Adipocyte (in vitro differentiated cells): ENCODE results near the gene TMCC2.

Experiments
- DNase-seq: peaks from one replicate; pipeline ENCODE4 v3.0.0-alpha.2; 2015; ENCODE audit warnings: low read depth
- H3K27me3 ChIP-seq: replicated peaks from 2 replicates; pipeline ENCODE4 v1.7.0; 2013; ENCODE audit warnings: mild to moderate bottlenecking, low read length, moderate library complexity; ENCODE audit not compliant: control insufficient read depth, insufficient read depth
- H3K36me3 ChIP-seq: 2 replicates; pipeline ENCODE4 v1.7.0; 2013; ENCODE audit warnings: low read length, mild to moderate bottlenecking, moderate library complexity; ENCODE audit not compliant: control insufficient read depth, insufficient read depth, severe bottlenecking
- H3K4me1 ChIP-seq: 2 replicates; pipeline ENCODE4 v1.7.0; 2013; ENCODE audit warnings: mild to moderate bottlenecking, low read length, moderate library complexity; ENCODE audit not compliant: control insufficient read depth, insufficient read depth
- H3K4me3 ChIP-seq: 2 replicates; pipeline ENCODE4 v1.7.0; 2013; ENCODE audit warnings: mild to moderate bottlenecking, low read length, moderate library complexity
- H3K9ac ChIP-seq: 2 replicates; pipeline ENCODE4 v1.7.0; 2013; ENCODE audit warnings: mild to moderate bottlenecking, low read length, moderate library complexity
- H3K9me3 ChIP-seq: 2 replicates; pipeline ENCODE4 v1.7.0; 2013; ENCODE audit warnings: mild to moderate bottlenecking, low read length, moderate library complexity; ENCODE audit not compliant: control insufficient read depth

Gene TMCC2

DNA sequence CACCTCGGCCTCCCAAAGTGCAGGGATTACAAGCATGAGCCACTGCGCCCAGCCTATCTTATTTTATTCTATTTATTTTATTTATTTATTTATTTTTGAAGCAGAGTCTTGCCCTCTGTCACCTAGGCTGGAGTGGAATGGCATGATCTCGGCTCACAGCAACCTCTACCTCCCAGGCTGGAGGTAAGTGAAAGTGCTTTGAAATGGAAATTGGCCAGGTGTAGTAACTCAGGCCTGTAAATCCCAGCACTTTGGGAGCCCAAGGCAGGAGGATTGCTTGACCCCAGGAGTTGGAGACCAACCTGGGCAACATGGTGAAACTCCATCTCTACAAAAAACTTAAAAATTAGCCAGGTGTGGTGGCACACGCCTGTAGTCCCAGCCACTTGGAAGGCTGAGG, 11.2 kb upstream of the TMCC2 start:
- Histone ChIP-seq H3K27me3 (no peaks in the 10 kb centered on the region), H3K9ac (no peak overlapping the region), H3K36me3 (no peaks in the 10 kb centered on the region), H3K4me3 (no peak overlapping the region), H3K9me3 (no peaks in the 10 kb centered on the region), H3K4me1 (no peaks in the 10 kb centered on the region)
- no peak for DNase-seq

DNA sequence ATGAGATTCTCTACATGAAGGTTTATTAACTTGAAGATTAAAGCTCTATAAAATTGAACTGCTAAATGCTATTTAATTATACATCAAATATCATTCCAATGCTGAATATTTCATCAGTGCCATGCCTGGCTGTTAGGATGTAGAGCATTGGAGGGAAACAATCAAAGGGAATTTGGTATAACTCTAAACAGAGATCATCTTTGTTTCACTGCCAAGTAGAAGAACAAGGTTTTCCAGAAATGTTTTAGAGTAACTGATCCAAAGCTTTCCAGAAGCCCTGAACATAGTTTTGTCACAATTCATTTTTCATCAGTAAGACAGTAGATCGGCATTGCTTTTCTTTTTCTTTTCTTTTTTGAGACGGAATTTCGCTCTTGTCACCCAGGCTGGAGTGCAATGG, 10.3 kb upstream of the TMCC2 start:
- H3K9ac ChIP-seq = no peak overlapping the region
- DNase-seq = no peak
- H3K9me3 ChIP-seq = no peaks in the 10 kb centered on the region
- H3K4me1 ChIP-seq = no peaks in the 10 kb centered on the region
- H3K4me3 ChIP-seq = no peak overlapping the region
- H3K36me3 ChIP-seq = no peaks in the 10 kb centered on the region
- no peaks in the 10 kb centered on the region for H3K27me3 ChIP-seq

DNA sequence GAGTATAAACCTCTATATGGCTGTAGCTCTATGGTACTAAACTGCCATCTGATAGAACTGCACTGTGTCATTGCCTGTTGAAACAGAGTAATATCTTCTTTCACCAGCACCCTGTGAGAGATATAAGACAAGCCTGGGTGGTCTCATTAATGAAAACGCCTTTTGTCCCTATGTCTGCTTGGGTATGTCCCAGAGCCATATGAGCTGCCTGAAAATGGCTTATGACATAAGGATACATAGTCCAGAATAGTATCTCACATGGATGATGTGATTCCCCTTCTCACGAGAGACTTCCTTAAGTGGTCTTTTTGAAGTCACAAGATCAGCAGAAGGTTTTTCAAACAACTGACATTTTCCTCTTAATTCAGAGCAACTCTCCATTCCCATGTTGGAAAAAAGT, 7.3 kb upstream of the TMCC2 start:
- Histone ChIP-seq H3K4me3 (no peak overlapping the region), H3K9me3 (no peaks in the 10 kb centered on the region), H3K36me3 (no peaks in the 10 kb centered on the region), H3K27me3 (no peaks in the 10 kb centered on the region), H3K4me1 (no peaks in the 10 kb centered on the region), H3K9ac (no peak overlapping the region)
- no peak for DNase-seq

DNA sequence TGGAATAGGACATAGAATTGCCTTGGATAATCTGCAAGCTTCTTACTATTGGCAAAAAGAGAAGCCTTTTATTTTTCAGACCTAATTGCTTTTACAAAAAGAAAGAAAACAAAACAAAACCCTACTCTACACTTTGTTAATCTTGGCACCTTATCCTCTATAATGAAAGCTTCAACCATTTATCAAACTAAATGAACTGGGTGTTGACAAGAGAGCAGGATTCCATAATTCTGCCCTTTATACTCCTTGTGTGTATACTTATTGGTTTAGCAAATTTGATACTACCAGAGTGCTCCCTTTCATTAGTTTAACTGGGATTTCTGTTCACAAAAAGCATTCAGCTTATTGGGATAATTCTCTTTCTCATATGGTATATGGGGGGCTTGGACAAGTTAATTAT, 3.0 kb upstream of the TMCC2 start:
- DNase-seq = no peak
- Histone ChIP-seq H3K36me3 (no peaks in the 10 kb centered on the region), H3K9ac (no peak overlapping the region), H3K4me3 (no peak overlapping the region), H3K9me3 (no peaks in the 10 kb centered on the region), H3K27me3 (no peaks in the 10 kb centered on the region), H3K4me1 (peaks cover 14% of the 10 kb centered on the region)

DNA sequence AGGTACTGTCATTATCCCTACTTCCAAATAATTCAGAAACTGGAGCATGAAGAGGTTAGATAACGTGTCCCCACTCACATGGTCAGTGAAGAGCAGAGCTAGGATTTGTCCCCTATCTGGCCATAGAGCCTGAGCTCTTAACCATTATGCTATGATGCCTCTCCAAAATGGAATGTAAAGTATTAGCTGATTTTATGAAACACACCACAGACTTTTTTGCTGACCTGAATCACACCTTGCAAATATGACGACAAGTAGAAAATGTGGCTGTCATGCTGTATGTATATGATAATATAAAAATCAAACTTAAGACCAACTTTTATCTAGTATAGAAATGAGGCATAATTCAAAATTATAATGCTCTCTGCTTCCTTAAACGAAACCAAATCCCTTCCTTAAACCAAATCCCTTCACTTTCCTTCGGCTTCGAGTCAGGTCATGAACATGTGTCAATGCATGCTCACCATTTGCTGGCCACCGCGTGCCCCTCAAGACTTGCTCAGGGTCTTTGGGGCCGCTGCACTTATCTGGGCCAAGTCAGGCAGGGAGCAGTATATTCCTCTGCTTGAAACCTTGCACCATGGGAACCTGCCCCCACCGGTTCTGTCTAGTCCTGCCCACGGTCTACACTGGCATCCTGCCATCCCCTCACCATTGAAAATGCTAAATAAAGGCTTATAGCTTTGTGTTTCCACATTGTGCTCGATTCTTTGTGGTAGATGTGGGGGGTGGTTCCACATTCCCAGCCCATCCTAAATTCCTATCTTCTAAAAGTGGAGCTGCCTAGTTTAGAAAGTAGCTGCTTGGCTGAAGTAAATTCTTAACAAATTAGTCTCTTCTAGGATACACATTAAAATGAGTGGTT, 1.6 kb upstream of the TMCC2 start:
- Histone ChIP-seq H3K4me3 (no peak overlapping the region), H3K27me3 (no peaks in the 10 kb centered on the region), H3K9ac (no peak overlapping the region), H3K36me3 (no peaks in the 10 kb centered on the region), H3K9me3 (no peaks in the 10 kb centered on the region), H3K4me1 (peaks cover 14% of the 10 kb centered on the region)
- DNase-seq = no peak

DNA sequence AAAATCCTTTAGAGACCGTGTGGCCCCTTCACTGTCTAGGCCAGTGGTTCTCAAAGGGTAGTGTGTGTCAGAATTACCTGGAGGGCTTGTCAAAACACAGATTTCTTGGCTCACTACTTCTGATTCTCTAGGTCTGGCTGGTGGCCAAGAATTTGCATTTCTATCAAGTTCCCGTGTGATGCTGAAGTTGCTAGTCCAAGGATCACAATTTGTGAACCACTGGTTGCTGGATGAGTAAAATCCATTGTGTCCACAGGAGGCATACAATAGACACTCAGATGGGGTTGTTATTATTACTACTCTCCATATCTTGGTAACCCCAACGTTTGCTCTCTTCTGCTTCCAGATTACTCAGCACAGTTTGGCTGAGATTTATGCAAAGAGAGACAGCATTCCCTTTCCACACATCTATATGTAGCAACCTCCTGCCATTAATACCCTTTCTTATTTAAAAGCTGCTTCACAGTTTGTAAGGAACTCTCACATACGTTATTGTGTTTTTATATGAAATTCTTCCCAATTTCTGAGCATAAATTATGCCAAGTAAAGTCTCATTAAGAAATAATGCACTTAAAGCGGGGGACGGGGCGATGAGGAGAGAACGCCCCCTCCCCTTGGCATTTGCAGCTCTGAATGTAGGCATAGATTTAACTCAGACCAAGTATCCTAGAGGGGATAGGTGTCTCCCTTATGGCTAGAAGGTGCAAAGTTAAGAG, 720 bp upstream of the TMCC2 start:
- Histone ChIP-seq H3K27me3 (no peaks in the 10 kb centered on the region), H3K36me3 (no peaks in the 10 kb centered on the region), H3K9me3 (no peaks in the 10 kb centered on the region), H3K4me1 (peaks cover 14% of the 10 kb centered on the region), H3K9ac (peak overlapping the region; percentile 78), H3K4me3 (peak overlapping the region; percentile 83)
- peak; percentile 37 for DNase-seq

DNA sequence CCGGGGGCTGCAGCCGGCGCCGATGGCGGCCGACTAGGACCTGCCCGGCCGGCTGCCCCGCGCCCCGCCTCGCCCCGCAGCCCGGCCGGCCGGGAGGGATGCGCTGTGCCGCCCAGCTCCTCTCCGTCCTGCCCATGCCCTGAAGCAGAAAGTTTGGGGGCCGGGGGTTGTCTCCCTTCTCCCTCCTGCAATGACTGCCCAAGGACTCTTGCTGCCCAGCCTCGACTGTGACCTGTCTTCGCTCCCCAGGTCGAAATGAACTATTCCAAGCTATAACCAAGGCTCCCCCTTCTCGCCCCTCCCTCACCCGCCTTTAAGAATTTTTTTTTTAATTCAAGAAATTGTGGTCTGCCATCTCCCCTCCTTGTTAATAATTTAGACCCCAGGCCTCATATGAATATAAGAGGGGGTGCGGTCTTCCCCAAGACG, 361 bp downstream of the TMCC2 start:
- peaks cover 14% of the 10 kb centered on the region for H3K4me1 ChIP-seq
- no peak for DNase-seq
- peak overlapping the region; percentile 74 for H3K4me3 ChIP-seq
- H3K9ac ChIP-seq = peak overlapping the region; percentile 61
- H3K9me3 ChIP-seq = no peaks in the 10 kb centered on the region
- no peaks in the 10 kb centered on the region for H3K36me3 ChIP-seq
- no peaks in the 10 kb centered on the region for H3K27me3 ChIP-seq

DNA sequence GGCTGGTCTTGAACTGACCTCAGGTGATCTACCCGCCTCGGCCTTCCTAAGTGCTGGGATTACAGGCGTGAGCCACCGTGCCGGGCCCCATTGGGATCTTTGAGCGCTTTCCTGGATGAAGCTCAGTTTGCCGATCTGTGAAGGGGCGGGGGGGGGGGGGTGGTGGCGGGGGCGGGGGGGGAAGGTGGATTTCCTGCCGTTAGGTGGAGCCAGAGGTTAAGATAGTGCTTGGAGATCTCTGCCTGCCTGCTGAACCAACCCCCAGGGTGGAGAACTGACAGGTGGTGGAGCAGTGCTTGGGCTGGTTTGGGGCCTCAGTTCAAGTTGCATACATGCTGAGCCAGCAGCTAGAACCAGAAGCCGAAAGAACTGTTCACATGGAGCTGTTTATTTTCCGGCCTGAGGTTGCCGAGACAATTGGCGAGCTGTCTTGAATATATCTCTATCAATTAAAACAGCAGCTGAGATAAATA, 1.7 kb downstream of the TMCC2 start:
- H3K4me1 ChIP-seq = peaks cover 14% of the 10 kb centered on the region
- H3K36me3 ChIP-seq = no peaks in the 10 kb centered on the region
- no peak overlapping the region for H3K9ac ChIP-seq
- H3K27me3 ChIP-seq = no peaks in the 10 kb centered on the region
- no peaks in the 10 kb centered on the region for H3K9me3 ChIP-seq
- peak overlapping the region; percentile 74 for H3K4me3 ChIP-seq
- peak; percentile 46 for DNase-seq

DNA sequence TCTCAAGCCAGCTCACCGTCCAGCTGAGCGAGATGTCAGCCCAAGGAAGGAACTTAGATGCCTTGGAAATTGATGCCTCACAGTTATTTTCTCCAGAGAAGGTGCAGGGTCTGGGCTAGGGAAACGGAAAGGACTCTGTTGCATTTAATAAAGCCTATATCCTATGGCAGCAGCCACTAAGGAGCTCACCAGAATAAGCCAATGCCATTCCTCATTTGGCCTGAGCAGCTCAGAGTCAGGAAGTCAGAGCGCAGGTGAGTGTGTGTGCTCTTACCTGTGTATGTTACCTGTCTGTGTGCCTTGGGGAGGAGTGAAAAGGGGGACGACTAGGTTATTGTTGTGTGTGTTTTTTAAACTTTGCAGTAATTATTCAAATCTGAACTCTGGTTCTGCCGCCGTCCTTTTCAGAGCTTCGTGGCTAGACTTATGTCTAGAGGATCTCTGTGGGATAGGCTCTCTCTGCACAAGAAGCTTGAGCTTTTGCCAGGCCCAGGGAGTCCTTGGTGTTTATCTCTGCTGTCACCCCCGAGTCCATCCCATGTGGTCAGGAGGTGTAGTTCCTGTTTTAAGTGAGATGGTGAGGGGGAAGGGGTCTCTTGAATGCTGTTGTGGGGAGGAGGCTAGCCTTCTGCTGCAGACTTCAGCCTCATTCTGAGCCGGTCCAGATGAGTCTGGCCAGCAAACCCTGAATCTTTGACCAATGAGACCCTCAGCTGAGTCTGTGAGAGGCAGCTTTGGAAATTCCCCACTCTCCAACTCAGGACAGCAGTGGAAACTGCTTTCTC, 2.4 kb downstream of the TMCC2 start:
- Histone ChIP-seq H3K36me3 (no peaks in the 10 kb centered on the region), H3K27me3 (no peaks in the 10 kb centered on the region), H3K9ac (no peak overlapping the region), H3K9me3 (no peaks in the 10 kb centered on the region), H3K4me3 (no peak overlapping the region), H3K4me1 (peaks cover 15% of the 10 kb centered on the region)
- no peak for DNase-seq

DNA sequence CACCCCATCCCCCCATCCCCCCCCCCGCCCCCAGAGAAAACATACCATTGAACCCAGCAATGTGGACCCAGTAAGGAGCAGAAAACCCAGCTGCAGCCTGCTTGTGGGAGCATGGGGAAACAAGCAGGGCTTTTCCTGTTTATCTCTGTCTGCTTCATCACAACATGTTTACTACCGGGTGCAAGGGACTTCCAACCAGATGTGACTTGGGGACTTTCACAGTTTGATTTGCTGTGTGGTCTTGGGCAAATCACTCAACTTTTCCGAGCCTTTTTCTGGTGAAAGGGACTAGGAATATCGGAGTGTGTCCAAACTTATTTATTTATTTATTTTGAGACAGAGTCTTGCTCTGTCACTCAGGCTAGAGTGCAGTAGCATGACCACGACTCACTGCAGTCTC, 3.2 kb downstream of the TMCC2 start:
- H3K9ac ChIP-seq = no peak overlapping the region
- H3K4me3 ChIP-seq = no peak overlapping the region
- peaks cover 18% of the 10 kb centered on the region for H3K4me1 ChIP-seq
- no peaks in the 10 kb centered on the region for H3K36me3 ChIP-seq
- H3K27me3 ChIP-seq = no peaks in the 10 kb centered on the region
- H3K9me3 ChIP-seq = no peaks in the 10 kb centered on the region
- no peak for DNase-seq
